ENCODE measurements around the gene MRPL49. TPM values are rescaled to one million over a fixed set of nuclear protein-coding genes. Genes with fewer than 3 reads are reported as not detected.

Gene MRPL49
- total and polyA plus RNA-seq, 9 of the 15 experiments (the other 6 are each of a cell fraction or from before 2014, with no cell fraction given), result 74.3 to 132 (median 91.2) TPM

- peak; percentile 91 for TF ChIP-seq ELF1 (tag; IDR thresholded peaks at IDR 0.05)
- TF ChIP-seq ARID2 (IDR thresholded peaks at IDR 0.05), result peak; percentile 26; the same call in 1 of the 2 replicates
- peak; percentile 86 for TF ChIP-seq POLR2B (IDR thresholded peaks at IDR 0.05; ENCODE audit: low read depth, partially characterized antibody)
- no peak for TF ChIP-seq ZNF277 (CRISPR knock-in tag; IDR thresholded peaks at IDR 0.05; ENCODE audit: borderline replicate concordance)
- peak; percentile 81 for TF ChIP-seq SMC3 (conservative IDR thresholded peaks at IDR 0.05; ENCODE audit: insufficient read depth, low read depth, low read length)
- TF ChIP-seq ZHX1 (conservative IDR thresholded peaks at IDR 0.05; ENCODE audit: low read length), result 0 out of 2 replicates have a peak, but pooled peaks have one; percentile 43
- TF ChIP-seq CTBP1 (IDR thresholded peaks at IDR 0.05; ENCODE audit: borderline replicate concordance), result peak; percentile 63; the same call in 1 of the 2 replicates
- peak; percentile 48; the same call in 1 of the 2 replicates for TF ChIP-seq THAP12 (CRISPR knock-in tag; IDR thresholded peaks at IDR 0.05)
- TF ChIP-seq BRD4 (IDR thresholded peaks at IDR 0.05), result 0 out of 2 replicates have a peak, but pooled peaks have one; percentile 46
- TF ChIP-seq ZNF253 (CRISPR knock-in tag; conservative IDR thresholded peaks at IDR 0.05), result no peak
- no peak for TF ChIP-seq ZNF274 (IDR thresholded peaks at IDR 0.05; ENCODE audit: borderline replicate concordance, low read depth, low read length)
- TF ChIP-seq CC2D1A (IDR thresholded peaks at IDR 0.05), result peak; percentile 60; the same call in 1 of the 2 replicates
- peak; percentile 96 for TF ChIP-seq CREM (IDR thresholded peaks at IDR 0.05; ENCODE audit: low read depth)
- TF ChIP-seq RB1 (IDR thresholded peaks at IDR 0.05; ENCODE audit: low read depth), result peak; percentile 63; the same call in 1 of the 2 replicates
- peak; percentile 85; the same call in 1 of the 2 replicates for TF ChIP-seq ZNF830 (CRISPR knock-in tag; IDR thresholded peaks at IDR 0.05)
- TF ChIP-seq MTA2 (IDR thresholded peaks at IDR 0.05; ENCODE audit: low read depth), result peak; percentile 78
- TF ChIP-seq MTA1 (IDR thresholded peaks at IDR 0.05; ENCODE audit: borderline replicate concordance), result peak; percentile 96
- TF ChIP-seq TAL1 (IDR thresholded peaks at IDR 0.05), result 0 out of 2 replicates have a peak, but pooled peaks have one; percentile 10
- TF ChIP-seq KDM2B (CRISPR knock-in tag; IDR thresholded peaks at IDR 0.05), result peak; percentile 65; the same call in 1 of the 2 replicates
- 0 out of 2 replicates have a peak, but pooled peaks have one; percentile 57 for TF ChIP-seq ZNF124 (CRISPR knock-in tag; IDR thresholded peaks at IDR 0.05)
- peak; percentile 100 for TF ChIP-seq ZFX (CRISPR knock-in tag; IDR thresholded peaks at IDR 0.05)
- peak; percentile 71; the same call in 1 of the 2 replicates for TF ChIP-seq HDGF (IDR thresholded peaks at IDR 0.05)
- TF ChIP-seq SREBF1 (IDR thresholded peaks at IDR 0.05; ENCODE audit: borderline replicate concordance, low read depth, low read length), result peak; percentile 74
Measured at GRCh38 chr11:65117206-65118096, 4.7 kb upstream of the MRPL49 start, which contains the start of gene ZNHIT2 (continued).
